Activated CD8-positive, alpha-beta memory T cell treated with anti-CD3 and anti-CD28 coated beads for 4 hours (primary cell): Measurements from ENCODE around the gene ARSH.
"Not testable (repeated sequence)": the region's sequence is repeated elsewhere in the genome, so short reads cannot be mapped to it uniquely, and the experiment has no call there.

Experiments used
- DNase-seq, 2 donors: peaks; one replicate each; pipeline ENCODE4 v3.0.0-alpha.2; 2020; ENCODE audit warnings: low read depth in 2 of 2

The ARSH gene

DNA sequence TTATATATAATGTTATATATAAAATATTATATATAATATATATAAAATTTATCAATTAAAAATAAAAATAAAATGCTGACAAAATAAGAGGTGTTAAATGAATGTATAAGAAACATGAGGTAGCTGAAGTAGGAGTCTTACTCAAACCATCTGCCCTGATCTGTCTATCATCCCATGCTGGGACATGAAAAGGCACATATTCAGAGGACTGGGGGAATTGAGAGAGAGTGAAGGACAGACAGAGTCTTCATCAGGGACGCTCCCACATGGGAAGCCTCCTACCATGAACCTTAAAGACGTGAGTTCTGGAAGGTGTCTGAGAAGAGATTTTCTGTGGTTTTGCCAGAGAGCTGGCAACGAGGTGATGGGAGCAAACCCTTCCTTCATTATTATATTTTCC, 30.9 kb downstream of the ARSH start:
- no peak for DNase-seq

DNA sequence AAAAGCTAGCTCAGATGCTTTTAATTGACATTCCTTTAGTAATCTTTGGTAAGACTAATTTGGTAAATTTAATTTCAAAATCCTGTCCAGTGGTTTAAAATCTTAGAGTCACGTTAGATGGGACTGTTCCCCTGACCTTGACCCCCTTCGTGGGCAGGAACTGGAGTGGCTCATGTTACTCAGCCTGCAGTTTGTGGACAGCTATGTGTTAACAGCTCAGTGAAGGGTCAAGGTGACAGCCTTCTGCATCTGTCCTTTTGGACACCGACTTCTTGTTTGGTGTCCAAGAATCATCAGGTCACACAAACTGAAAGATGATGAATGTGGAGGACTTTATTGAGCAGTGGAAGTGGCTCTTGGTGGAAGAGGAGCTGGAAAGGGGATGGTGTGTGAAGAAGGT, 37.9 kb downstream of the ARSH start:
- no peak for DNase-seq

DNA sequence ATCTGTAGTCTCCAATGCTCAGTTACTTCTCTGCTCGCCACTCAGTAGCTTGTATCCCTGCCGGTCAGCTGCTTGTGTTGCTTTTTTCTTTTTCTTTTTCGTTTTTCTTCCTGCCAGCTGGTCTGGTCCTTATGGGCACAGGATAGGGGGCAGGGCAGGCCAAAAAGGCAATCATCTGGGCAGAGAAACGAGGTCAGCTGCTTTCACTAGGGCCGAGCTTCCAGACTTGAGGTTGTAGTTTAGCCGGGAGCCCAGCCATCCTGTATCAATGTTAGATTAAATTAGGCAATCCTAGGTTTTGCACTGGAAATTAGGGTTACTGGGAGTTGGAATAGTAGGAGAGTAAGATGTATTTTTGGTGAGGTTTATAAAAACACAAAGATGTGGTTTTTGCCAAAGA, 38.3 kb downstream of the ARSH start:
- no peak for DNase-seq

GRCh38 chrX:3046253-3047240, 40.2 kb downstream of the ARSH start:
- DNase-seq: no peak

DNA sequence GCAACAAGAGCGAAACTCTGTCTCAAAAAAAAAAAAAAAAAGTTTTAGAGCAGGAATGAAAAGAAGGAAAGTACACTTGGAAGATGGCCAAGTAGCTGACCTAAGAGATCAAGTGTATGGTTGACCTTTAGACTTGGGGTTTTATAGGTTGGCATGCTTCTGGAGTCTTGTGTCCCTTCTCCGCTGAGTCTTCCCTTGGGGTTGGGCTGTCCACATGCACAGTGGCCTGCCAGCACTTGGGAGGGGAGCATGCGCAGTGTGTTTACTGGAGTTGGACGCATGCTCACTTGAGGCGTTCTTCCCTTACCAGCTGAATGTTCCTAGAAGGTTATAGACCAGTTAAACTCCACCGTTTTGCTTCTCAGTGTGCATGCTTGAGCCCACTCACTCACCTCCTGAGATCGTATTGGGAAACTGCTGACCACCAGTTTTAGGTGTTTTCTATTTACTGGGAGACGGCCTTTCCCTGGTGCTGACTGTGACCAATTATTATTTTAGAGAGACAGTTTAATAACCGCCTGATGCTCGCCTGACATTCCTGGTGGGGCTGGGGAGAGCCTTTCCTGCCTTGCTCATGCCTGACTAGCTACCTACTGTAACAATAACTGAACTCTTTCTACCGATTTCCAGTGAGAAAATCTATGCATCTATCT, 44.3 kb downstream of the ARSH start:
- DNase-seq: not testable (repeated sequence)

- DNase-seq: no peak
These were observed 46.5 kb downstream of the ARSH start for GRCh38 chrX:3052860-3053259.

GRCh38 chrX:3066555-3066954, 60.2 kb downstream of the ARSH start:
- no peak for DNase-seq

- DNase-seq: no peak
These were observed 69.6 kb downstream of the ARSH start for GRCh38 chrX:3075959-3076358.

DNA sequence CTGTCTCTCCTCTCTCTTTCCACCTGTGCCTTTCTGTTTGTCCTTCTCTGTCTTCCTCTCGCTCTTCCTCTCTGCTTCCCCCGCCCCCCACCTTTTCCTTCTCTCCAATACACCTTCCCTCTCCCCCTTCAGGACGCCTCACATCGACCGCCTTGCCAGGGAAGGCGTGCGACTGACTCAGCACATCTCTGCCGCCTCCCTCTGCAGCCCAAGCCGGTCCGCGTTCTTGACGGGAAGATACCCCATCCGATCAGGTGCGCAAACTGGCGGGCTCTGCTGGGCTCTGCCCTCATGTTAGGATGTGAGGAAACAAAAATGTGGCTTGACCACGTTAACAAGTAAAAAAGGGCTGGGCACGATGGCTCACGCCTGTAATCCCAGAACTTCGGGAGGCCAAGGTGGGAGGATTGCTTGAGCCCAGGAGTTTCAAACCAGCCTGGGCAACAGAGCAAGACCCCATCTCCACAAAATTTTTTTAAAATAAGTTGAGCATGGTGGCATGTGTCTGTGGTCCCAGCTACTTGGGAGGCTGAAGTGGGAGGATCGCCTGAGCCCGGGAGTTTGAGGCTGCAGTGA, 70.2 kb downstream of the ARSH start:
- no peak for DNase-seq
